Erythroblast (primary cell): ENCODE measurements around the gene RBM38.
"Not testable (repeated sequence)": the region's sequence is repeated elsewhere in the genome, so short reads cannot be mapped to it uniquely, and the experiment has no call there.

ENCODE experiments used
- GATA1 ChIP-seq: IDR thresholded peaks from 2 replicates; pipeline ENCODE4 v1.6.1; 2011; ENCODE audit warnings: low read depth, mild to moderate bottlenecking, control low read depth, low read length, moderate library complexity
- POLR2A ChIP-seq: IDR thresholded peaks from 2 replicates; pipeline ENCODE4 v1.6.1; 2011; ENCODE audit warnings: mild to moderate bottlenecking, low read length

- not testable (repeated sequence) for TF ChIP-seq POLR2A, GATA1
Measured at GRCh38 chr20:57419479-57419878, 28.3 kb downstream of the RBM38 start.
